ENCODE results near the gene ILF3. TPM values are rescaled to one million over a fixed set of nuclear protein-coding genes. Genes with fewer than 3 reads are reported as not detected.
"Not testable (repeated sequence)": the region's sequence is repeated elsewhere in the genome, so short reads cannot be mapped to it uniquely, and the experiment has no call there.

ILF3 gene
- total RNA-seq, 2 experiments from 2014 or later, result 407 to 408 TPM

- DNase-seq (no peak), ATAC-seq (no peak)
- peaks cover 39% of the 10 kb centered on the region for H3K36me3 Mint-ChIP-seq (ENCODE audit: low read depth)
- H3K27ac Mint-ChIP-seq, result peak overlapping the region; percentile 18
- no peak overlapping the region for H3K4me3 Mint-ChIP-seq
- ChIA-PET POLR2A (interaction anchor here (0.6 kb wide), 1 partner anchor 296 kb away, joined by 3 read pairs; no protein-coding TSS in a partner anchor), CTCF (interaction anchor here (3.4 to 3.6 kb wide), 2 partner anchors 39 to 79 kb away, joined by 11 to 14 read pairs; no protein-coding TSS in a partner anchor)
- H3K4me1 Mint-ChIP-seq (ENCODE audit: low read depth), result peaks cover 59% of the 10 kb centered on the region
- no peaks in the 10 kb centered on the region for H3K9me3 Mint-ChIP-seq (ENCODE audit: insufficient read depth)
- H3K27me3 Mint-ChIP-seq (ENCODE audit: low read depth), result no peaks in the 10 kb centered on the region
These were observed 6.2 kb downstream of the ILF3 start for GRCh38 chr19:10660346-10660745.

DNA sequence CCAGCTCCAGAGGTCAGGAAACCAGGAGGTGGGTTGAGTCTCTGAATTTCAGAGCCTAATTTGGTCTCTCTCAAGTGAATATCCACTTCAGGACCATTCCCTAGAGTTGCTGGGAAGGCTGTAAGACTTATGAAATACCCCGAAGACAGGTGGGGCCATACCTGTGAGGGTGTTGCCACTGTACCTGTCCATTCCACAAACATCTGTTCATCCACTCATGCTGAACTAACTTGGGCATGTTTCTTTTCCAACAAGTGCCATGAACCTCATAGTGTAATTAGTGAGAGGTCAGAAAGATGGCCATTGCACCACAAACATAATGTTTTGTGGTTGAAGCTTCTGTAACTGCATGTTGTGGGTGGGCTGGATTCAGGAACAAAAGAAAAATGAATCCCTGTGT lies 7.8 kb downstream of the ILF3 start:
- Mint-ChIP-seq H3K4me1 (ENCODE audit: low read depth) (peaks cover 49% of the 10 kb centered on the region), H3K27ac (no peak overlapping the region), H3K27me3 (ENCODE audit: low read depth) (no peaks in the 10 kb centered on the region), H3K4me3 (no peak overlapping the region), H3K9me3 (ENCODE audit: insufficient read depth) (no peaks in the 10 kb centered on the region), H3K36me3 (ENCODE audit: low read depth) (peaks cover 27% of the 10 kb centered on the region)
- POLR2A ChIA-PET, result interaction anchor here (0.8 to 1.8 kb wide), 2 partner anchors 9 to 30 kb away, joined by 3 to 5 read pairs; no protein-coding TSS in a partner anchor
- ATAC-seq (no peak), DNase-seq (no peak)
- CTCF ChIA-PET, result interaction anchor here (0.7 to 3.6 kb wide), 4 partner anchors 18 to 81 kb away, joined by 3 to 14 read pairs (median 8); no protein-coding TSS in a partner anchor

DNA sequence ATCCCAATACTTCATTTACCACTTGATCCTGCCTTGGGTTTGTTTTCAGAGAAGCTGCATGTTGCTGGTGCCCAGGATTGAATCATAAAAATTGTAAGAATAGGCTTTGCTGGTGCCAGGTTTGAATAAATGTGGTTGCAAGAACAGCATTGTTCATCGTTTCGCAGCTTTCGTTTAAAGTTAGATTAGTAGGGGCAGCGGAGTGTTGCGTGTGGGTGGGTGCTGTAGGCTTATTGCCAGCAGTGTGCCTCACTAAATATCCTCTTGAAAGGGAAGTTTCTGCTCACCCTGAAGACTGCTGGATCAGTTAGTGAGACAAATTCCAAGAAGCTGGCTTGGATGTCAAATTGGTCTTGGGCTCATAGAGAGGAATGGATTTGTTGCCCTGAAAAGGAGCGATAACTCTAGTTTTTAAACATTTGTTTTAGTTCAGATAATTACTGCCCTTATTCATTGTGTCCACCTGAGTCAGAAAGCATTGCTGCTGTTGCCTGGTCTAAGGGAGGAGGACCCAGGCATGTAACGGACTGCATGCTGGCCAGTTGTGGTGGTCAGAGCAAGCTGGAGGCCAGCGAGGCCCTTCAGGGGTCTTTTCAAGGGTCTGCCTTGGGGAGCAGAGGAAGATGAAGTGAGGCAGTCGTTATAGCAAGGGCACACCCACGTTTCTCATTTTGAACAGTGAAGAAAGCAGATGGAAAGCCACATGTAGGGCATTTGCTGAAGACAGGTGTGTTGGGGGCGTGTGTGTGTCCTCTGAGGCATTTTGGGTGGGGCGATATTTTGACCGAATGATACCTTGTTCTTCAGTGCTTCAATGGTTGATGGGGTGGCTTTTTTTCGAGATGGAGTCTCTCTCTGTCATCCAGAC lies 8.5 kb downstream of the ILF3 start:
- peak overlapping the region; percentile 69 for H3K27ac Mint-ChIP-seq
- H3K27me3 Mint-ChIP-seq (ENCODE audit: low read depth), result no peaks in the 10 kb centered on the region
- peaks cover 26% of the 10 kb centered on the region for H3K36me3 Mint-ChIP-seq (ENCODE audit: low read depth)
- no peak for DNase-seq
- H3K9me3 Mint-ChIP-seq (ENCODE audit: insufficient read depth), result no peaks in the 10 kb centered on the region
- ChIA-PET POLR2A (interaction anchor here (1.8 kb wide), 1 partner anchor 10 kb away, joined by 5 read pairs; no protein-coding TSS in a partner anchor), CTCF (interaction anchor here (0.7 to 3.6 kb wide), 4 partner anchors 19 to 82 kb away, joined by 3 to 14 read pairs (median 8); no protein-coding TSS in a partner anchor)
- H3K4me1 Mint-ChIP-seq (ENCODE audit: low read depth), result peaks cover 48% of the 10 kb centered on the region
- ATAC-seq, result no peak
- H3K4me3 Mint-ChIP-seq, result no peak overlapping the region

DNA sequence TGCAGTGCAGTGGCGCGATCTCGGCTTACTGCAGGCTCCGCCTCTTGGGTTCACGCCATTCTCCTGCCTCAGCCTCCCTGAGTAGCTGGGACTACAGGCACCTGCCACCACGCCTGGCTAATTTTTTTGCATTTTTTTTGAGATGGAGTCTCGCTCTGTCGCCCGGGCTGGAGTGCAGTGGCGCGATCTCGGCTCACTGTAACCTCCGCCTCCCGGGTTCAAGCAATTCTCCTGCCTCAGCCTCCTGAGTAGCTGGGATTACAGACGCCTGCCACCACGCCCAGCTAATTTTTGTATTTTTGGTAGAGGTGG lies 9.1 kb downstream of the ILF3 start:
- H3K4me3 Mint-ChIP-seq; H3K27me3 Mint-ChIP-seq (ENCODE audit: low read depth); H3K9me3 Mint-ChIP-seq (ENCODE audit: insufficient read depth); ATAC-seq; H3K27ac Mint-ChIP-seq; DNase-seq; POLR2A ChIA-PET: not testable (repeated sequence)
- CTCF ChIA-PET, result interaction anchor here (1.4 to 3.6 kb wide), 3 partner anchors 19 to 82 kb away, joined by 4 to 14 read pairs (median 11); no protein-coding TSS in a partner anchor
- Mint-ChIP-seq H3K4me1 (ENCODE audit: low read depth) (peaks cover 51% of the 10 kb centered on the region), H3K36me3 (ENCODE audit: low read depth) (peaks cover 27% of the 10 kb centered on the region)

- no peak for DNase-seq
These were observed 13.7 kb downstream of the ILF3 start for GRCh38 chr19:10667867-10668266.

GRCh38 chr19:10669246-10669645 lies 15.1 kb downstream of the ILF3 start:
- Mint-ChIP-seq H3K27ac (peak overlapping the region; percentile 57), H3K27me3 (ENCODE audit: low read depth) (no peaks in the 10 kb centered on the region), H3K36me3 (ENCODE audit: low read depth) (peaks cover 36% of the 10 kb centered on the region), H3K4me3 (no peak overlapping the region), H3K4me1 (ENCODE audit: low read depth) (peaks cover 24% of the 10 kb centered on the region), H3K9me3 (ENCODE audit: insufficient read depth) (no peaks in the 10 kb centered on the region)
- ATAC-seq (no peak), DNase-seq (no peak)
- ChIA-PET POLR2A (no interaction called here), CTCF (no interaction called here)

More at GRCh38 chr19:10667867-10668266, 13.7 kb downstream of the ILF3 start:
- no peak overlapping the region for H3K4me3 Mint-ChIP-seq
- CTCF ChIA-PET, result interaction anchor here (1.0 to 1.9 kb wide), 3 partner anchors 12 to 87 kb away, joined by 3 to 7 read pairs (median 4); no protein-coding TSS in a partner anchor
- POLR2A ChIA-PET, result interaction anchor here (2.2 kb wide), 1 partner anchor 10 kb away, joined by 8 read pairs; no protein-coding TSS in a partner anchor
- no peaks in the 10 kb centered on the region for H3K9me3 Mint-ChIP-seq (ENCODE audit: insufficient read depth)
- no peaks in the 10 kb centered on the region for H3K27me3 Mint-ChIP-seq (ENCODE audit: low read depth)
- no peak for ATAC-seq
- peaks cover 31% of the 10 kb centered on the region for H3K4me1 Mint-ChIP-seq (ENCODE audit: low read depth)
- H3K27ac Mint-ChIP-seq, result no peak overlapping the region
- H3K36me3 Mint-ChIP-seq (ENCODE audit: low read depth), result peaks cover 30% of the 10 kb centered on the region

DNA sequence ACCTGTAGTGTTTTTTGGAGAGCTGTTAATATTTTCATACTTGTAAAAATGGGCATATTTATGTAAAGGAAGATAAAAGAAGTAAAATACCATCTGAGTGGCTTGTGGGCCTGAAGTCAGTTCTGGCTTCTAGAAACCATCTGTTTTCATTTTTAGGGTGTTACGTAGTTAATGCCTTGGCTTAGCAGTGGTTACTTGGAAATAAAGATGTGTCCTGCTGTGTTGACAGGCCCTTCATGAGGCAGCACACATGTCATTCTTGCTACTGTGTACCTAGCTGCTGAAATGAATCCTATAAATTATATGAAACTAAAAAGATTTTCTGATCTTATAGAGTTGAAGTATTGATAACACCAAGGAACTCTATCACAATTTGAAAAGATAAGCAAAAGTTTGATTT lies 16.0 kb downstream of the ILF3 start:
- Mint-ChIP-seq H3K27me3 (ENCODE audit: low read depth) (no peaks in the 10 kb centered on the region), H3K4me3 (no peak overlapping the region), H3K9me3 (ENCODE audit: insufficient read depth) (no peaks in the 10 kb centered on the region), H3K4me1 (ENCODE audit: low read depth) (peaks cover 24% of the 10 kb centered on the region), H3K27ac (no peak overlapping the region), H3K36me3 (ENCODE audit: low read depth) (peaks cover 41% of the 10 kb centered on the region)
- no peak for ATAC-seq
- ChIA-PET CTCF (no interaction called here), POLR2A (no interaction called here)
- no peak for DNase-seq

DNA sequence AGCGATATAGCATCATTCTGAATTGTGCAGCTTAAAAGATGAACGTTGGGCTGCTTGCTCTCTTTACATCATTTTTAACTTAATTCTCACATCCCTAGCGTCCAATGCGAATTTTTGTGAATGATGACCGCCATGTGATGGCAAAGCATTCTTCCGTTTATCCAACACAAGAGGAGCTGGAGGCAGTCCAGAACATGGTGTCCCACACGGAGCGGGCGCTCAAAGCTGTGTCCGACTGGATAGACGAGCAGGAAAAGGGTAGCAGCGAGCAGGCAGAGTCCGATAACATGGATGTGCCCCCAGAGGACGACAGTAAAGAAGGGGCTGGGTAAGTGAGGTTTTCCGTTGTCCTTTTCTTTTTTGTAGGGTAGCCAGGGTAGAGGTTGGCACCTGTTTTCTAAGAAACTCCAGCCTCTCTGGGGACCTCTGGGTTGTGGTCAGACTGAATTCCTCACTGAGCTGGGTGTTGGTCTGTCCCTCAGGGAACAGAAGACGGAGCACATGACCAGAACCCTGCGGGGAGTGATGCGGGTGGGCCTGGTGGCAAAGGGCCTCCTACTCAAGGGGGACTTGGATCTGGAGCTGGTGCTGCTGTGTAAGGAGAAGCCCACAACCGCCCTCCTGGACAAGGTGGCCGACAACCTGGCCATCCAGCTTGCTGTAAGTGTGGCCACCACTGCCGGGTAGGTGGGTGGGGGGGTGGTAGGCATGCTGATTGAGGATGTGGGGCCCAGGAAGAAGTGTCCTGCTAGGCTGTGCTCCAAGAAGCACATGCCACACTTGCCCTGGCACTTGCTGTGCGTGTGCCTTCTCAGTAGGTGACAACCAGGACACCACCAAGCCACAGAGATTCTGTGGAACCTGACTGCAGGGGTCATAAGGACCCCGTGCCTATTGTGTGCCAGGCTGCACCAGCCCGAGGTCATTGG lies 17.0 kb downstream of the ILF3 start:
- H3K27ac Mint-ChIP-seq, result peak overlapping the region; percentile 2
- H3K9me3 Mint-ChIP-seq (ENCODE audit: insufficient read depth), result no peaks in the 10 kb centered on the region
- no peak for ATAC-seq
- peaks cover 24% of the 10 kb centered on the region for H3K4me1 Mint-ChIP-seq (ENCODE audit: low read depth)
- H3K4me3 Mint-ChIP-seq, result no peak overlapping the region
- no peaks in the 10 kb centered on the region for H3K27me3 Mint-ChIP-seq (ENCODE audit: low read depth)
- POLR2A ChIA-PET, result interaction anchor here (1.0 kb wide), 1 partner anchor 12 kb away, joined by 6 read pairs; no protein-coding TSS in a partner anchor
- CTCF ChIA-PET, result interaction anchor here (1.4 kb wide), 1 partner anchor 90 kb away, joined by 6 read pairs; no protein-coding TSS in a partner anchor
- peaks cover 48% of the 10 kb centered on the region for H3K36me3 Mint-ChIP-seq (ENCODE audit: low read depth)
- no peak for DNase-seq

DNA sequence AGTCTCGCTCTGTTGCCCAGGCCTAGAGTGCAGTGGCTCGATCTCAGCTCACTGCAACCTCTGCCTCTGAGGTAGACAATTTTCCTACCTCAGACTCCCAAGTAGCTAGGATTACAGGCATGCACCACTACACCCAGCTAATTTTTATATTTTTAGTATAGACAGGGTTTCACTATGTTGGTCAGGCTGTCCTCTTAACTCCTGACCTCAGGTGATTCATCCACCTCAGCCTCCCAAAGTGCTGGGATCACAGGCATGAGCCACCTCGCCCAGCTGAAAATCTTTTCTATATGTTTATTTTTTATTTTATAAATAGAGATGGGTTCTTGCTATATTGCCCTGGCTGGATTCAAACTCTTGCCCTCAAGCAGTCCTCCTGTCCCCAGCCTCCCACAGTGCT lies 17.8 kb downstream of the ILF3 start:
- Mint-ChIP-seq H3K36me3 (ENCODE audit: low read depth) (peaks cover 50% of the 10 kb centered on the region), H3K4me1 (ENCODE audit: low read depth) (peaks cover 20% of the 10 kb centered on the region)
- POLR2A ChIA-PET, result interaction anchor here (1.0 kb wide), 1 partner anchor 13 kb away, joined by 6 read pairs; no protein-coding TSS in a partner anchor
- CTCF ChIA-PET, result interaction anchor here (1.0 to 1.4 kb wide), 2 partner anchors 29 to 90 kb away, joined by 3 to 6 read pairs; no protein-coding TSS in a partner anchor
- not testable (repeated sequence) for H3K4me3 Mint-ChIP-seq; H3K27ac Mint-ChIP-seq; H3K27me3 Mint-ChIP-seq (ENCODE audit: low read depth); ATAC-seq; DNase-seq; H3K9me3 Mint-ChIP-seq (ENCODE audit: insufficient read depth)

GRCh38 chr19:10675214-10675613 lies 21.1 kb downstream of the ILF3 start:
- POLR2A ChIA-PET; H3K27me3 Mint-ChIP-seq (ENCODE audit: low read depth); H3K9me3 Mint-ChIP-seq (ENCODE audit: insufficient read depth); H3K27ac Mint-ChIP-seq; DNase-seq; ATAC-seq; H3K4me1 Mint-ChIP-seq (ENCODE audit: low read depth); H3K4me3 Mint-ChIP-seq: not testable (repeated sequence)
- peaks cover 67% of the 10 kb centered on the region for H3K36me3 Mint-ChIP-seq (ENCODE audit: low read depth)
- CTCF ChIA-PET, result interaction anchor here (2.0 kb wide), 1 partner anchor 19 kb away, joined by 4 read pairs; no protein-coding TSS in a partner anchor

GRCh38 chr19:10677751-10678150 lies 23.6 kb downstream of the ILF3 start:
- H3K9me3 Mint-ChIP-seq (ENCODE audit: insufficient read depth), result no peaks in the 10 kb centered on the region
- no peaks in the 10 kb centered on the region for H3K4me1 Mint-ChIP-seq (ENCODE audit: low read depth)
- no peak overlapping the region for H3K4me3 Mint-ChIP-seq
- H3K36me3 Mint-ChIP-seq (ENCODE audit: low read depth), result peaks cover 76% of the 10 kb centered on the region
- ChIA-PET CTCF (interaction anchor here (2.9 kb wide), 1 partner anchor 22 kb away, joined by 13 read pairs; no protein-coding TSS in a partner anchor), POLR2A (no interaction called here)
- ATAC-seq (no peak), DNase-seq (no peak)
- H3K27ac Mint-ChIP-seq, result no peak overlapping the region
- no peaks in the 10 kb centered on the region for H3K27me3 Mint-ChIP-seq (ENCODE audit: low read depth)
